HG02870 (cell line): ENCODE results near the gene SPATA16.
"Not testable (repeated sequence)": the region's sequence is repeated elsewhere in the genome, so short reads cannot be mapped to it uniquely, and the experiment has no call there.

Source experiments
- ATAC-seq: cut with Tn5 transposase; IDR thresholded peaks from one replicate; pipeline ENCODE4 v1.9.1; 2021; ENCODE audit warnings: mild to moderate bottlenecking, moderate library complexity; ENCODE audit not compliant: unreplicated experiment

Gene SPATA16

GRCh38 chr3:173006006-173006405 lies 135.0 kb downstream of the SPATA16 start:
- ATAC-seq: no peak

- ATAC-seq: no peak
These were observed 136.4 kb downstream of the SPATA16 start for GRCh38 chr3:173004681-173005080.

- ATAC-seq: no peak
These were observed 137.1 kb downstream of the SPATA16 start for GRCh38 chr3:173003956-173004355.

- no peak for ATAC-seq
These were observed 137.6 kb downstream of the SPATA16 start for GRCh38 chr3:173003471-173003870.

- no peak for ATAC-seq
These were observed 139.4 kb downstream of the SPATA16 start for GRCh38 chr3:173001622-173002021.

GRCh38 chr3:173000553-173000952 lies 140.5 kb downstream of the SPATA16 start:
- ATAC-seq: no peak

- no peak for ATAC-seq
These were observed 147.6 kb downstream of the SPATA16 start for GRCh38 chr3:172993412-172993811.

GRCh38 chr3:172991424-172991996 lies 149.5 kb downstream of the SPATA16 start:
- no peak for ATAC-seq

- ATAC-seq: no peak
These were observed 151.7 kb downstream of the SPATA16 start for GRCh38 chr3:172989373-172989772.

GRCh38 chr3:172987273-172987672 lies 153.8 kb downstream of the SPATA16 start:
- ATAC-seq: no peak

- ATAC-seq: no peak
These were observed 156.1 kb downstream of the SPATA16 start for GRCh38 chr3:172984914-172985313.

- no peak for ATAC-seq
These were observed 158.2 kb downstream of the SPATA16 start for GRCh38 chr3:172982736-172983364.

GRCh38 chr3:172981407-172981983 lies 159.5 kb downstream of the SPATA16 start:
- no peak for ATAC-seq

- no peak for ATAC-seq
These were observed 160.2 kb downstream of the SPATA16 start for GRCh38 chr3:172980849-172981248.

- no peak for ATAC-seq
These were observed 163.3 kb downstream of the SPATA16 start for GRCh38 chr3:172977696-172978095.

- ATAC-seq: no peak
These were observed 166.1 kb downstream of the SPATA16 start for GRCh38 chr3:172974969-172975368.

GRCh38 chr3:172973799-172974198 lies 167.2 kb downstream of the SPATA16 start:
- ATAC-seq: no peak

- ATAC-seq: no peak
These were observed 168.3 kb downstream of the SPATA16 start for GRCh38 chr3:172972717-172973116.

- no peak for ATAC-seq
These were observed 169.0 kb downstream of the SPATA16 start for GRCh38 chr3:172972067-172972466.

GRCh38 chr3:172968646-172969045 lies 172.4 kb downstream of the SPATA16 start:
- no peak for ATAC-seq

- ATAC-seq: no peak
These were observed 175.8 kb downstream of the SPATA16 start for GRCh38 chr3:172965256-172965655.

- ATAC-seq: not testable (repeated sequence)
These were observed 180.3 kb downstream of the SPATA16 start for GRCh38 chr3:172960626-172961182.
